IMR-90 (cell line): ENCODE measurements around the gene DEDD2. TPM values are rescaled to one million over a fixed set of nuclear protein-coding genes. Genes with fewer than 3 reads are reported as not detected.

Experiments used
- ATAC-seq: fragments of 200-7000 bp; cut with Tn5 transposase; 2 replicates; pipeline ENCODE4 v1.9.1; 2020; ENCODE audit warnings: low read depth, mild to moderate bottlenecking, moderate library complexity
- BruUV-seq: library from RNA; stranded (reverse); fragments of 400-500 nt; replicated peaks from 2 replicates; lab custom pipeline; 2021; lab: Mats Ljungman, UMichigan
- CTCF ChIA-PET: fragments of 300-600 bp; formaldehyde crosslinking; extraction: SDS; loops from one replicate; lab custom pipeline; 2021; ENCODE audit warnings: antibody characterized with exemption; lab: Yijun Ruan, JAX
- POLR2A ChIA-PET: fragments of 300-600 bp; sonication (Branson Sonifier 250); formaldehyde crosslinking; loops from one replicate; lab custom pipeline; 2022; ENCODE audit warnings: antibody characterized with exemption; ENCODE audit not compliant: unreplicated experiment; lab: Charles Lee
- DNase-seq: peaks from one replicate; pipeline ENCODE4 v3.0.0; 2013
- H2AFZ ChIP-seq: replicated peaks from 2 replicates; pipeline ENCODE3; 2013; ENCODE audit warnings: low read length, mild to moderate bottlenecking; ENCODE audit not compliant: poor library complexity
- H2AK5ac ChIP-seq: 2 replicates; pipeline ENCODE4 v1.6.1; 2013; ENCODE audit warnings: low read depth, low read length, inconsistent platforms
- H2AK9ac ChIP-seq: replicated peaks from 2 replicates; pipeline ENCODE3; 2013; ENCODE audit warnings: mild to moderate bottlenecking, low read depth, low read length, moderate library complexity; ENCODE audit not compliant: poor library complexity
- H2BK120ac ChIP-seq: 2 replicates; pipeline ENCODE4 v1.6.1; 2013; ENCODE audit warnings: low read depth, low read length, inconsistent platforms
- H2BK15ac ChIP-seq: 3 replicates; pipeline ENCODE4 v1.6.1; 2013; ENCODE audit warnings: low read depth, low read length, inconsistent platforms
- H2BK20ac ChIP-seq: 2 replicates; pipeline ENCODE4 v1.6.1; 2013; ENCODE audit warnings: low read depth, mild to moderate bottlenecking, inconsistent platforms, low read length, moderate library complexity
- H2BK5ac ChIP-seq: 2 replicates; pipeline ENCODE4 v1.6.1; 2013; ENCODE audit warnings: mild to moderate bottlenecking, low read depth, low read length, inconsistent platforms; ENCODE audit not compliant: poor library complexity, severe bottlenecking
- H3K14ac ChIP-seq: replicated peaks from 2 replicates; pipeline ENCODE4 v1.6.1; 2013; ENCODE audit warnings: low read depth, low read length, inconsistent platforms
- H3K18ac ChIP-seq: 2 replicates; pipeline ENCODE4 v1.6.1; 2013; ENCODE audit warnings: low read depth, low read length, control low read depth
- H3K23ac ChIP-seq: 2 replicates; pipeline ENCODE4 v1.6.1; 2013; ENCODE audit warnings: low read depth, low read length, inconsistent platforms
- H3K27ac ChIP-seq: 2 replicates; pipeline ENCODE4 v1.5.1; 2013; ENCODE audit warnings: mild to moderate bottlenecking, control low read depth, low read length; ENCODE audit not compliant: insufficient read depth
- H3K27me3 ChIP-seq: 2 replicates; pipeline ENCODE4 v1.6.1; 2013; ENCODE audit warnings: low read length; ENCODE audit not compliant: control insufficient read depth, insufficient read depth
- H3K36me3 ChIP-seq: 2 replicates; pipeline ENCODE4 v1.6.1; 2013; ENCODE audit warnings: low read length, mixed read lengths; ENCODE audit not compliant: control insufficient read depth, insufficient read depth
- H3K4ac ChIP-seq: 2 replicates; pipeline ENCODE4 v1.6.1; 2013; ENCODE audit warnings: low read depth, low read length, inconsistent platforms
- H3K4me1 ChIP-seq: 2 replicates; pipeline ENCODE4 v1.6.1; 2013; ENCODE audit warnings: low read length, mixed read lengths; ENCODE audit not compliant: control insufficient read depth, insufficient read depth
- H3K4me2 ChIP-seq: 2 replicates; pipeline ENCODE4 v1.6.1; 2013; ENCODE audit warnings: low read depth, mild to moderate bottlenecking, control low read depth, low read length, moderate library complexity
- H3K4me3 ChIP-seq: 2 replicates; pipeline ENCODE4 v1.5.1; 2013; ENCODE audit warnings: low read depth, mild to moderate bottlenecking, control low read depth, low read length, moderate library complexity; ENCODE audit not compliant: insufficient read depth
- H3K56ac ChIP-seq: 2 replicates; pipeline ENCODE4 v1.6.1; 2013; ENCODE audit warnings: low read length, inconsistent platforms; ENCODE audit not compliant: insufficient read depth; ENCODE audit errors: extremely low read depth
- H3K79me1 ChIP-seq, 2 experiments: 2 replicates each; pipeline ENCODE4 v1.6.1; 2013; ENCODE audit warnings: low read length in 2 of 2, inconsistent platforms in 1 of 2, low read depth in 1 of 2
- H3K9ac ChIP-seq: 2 replicates; pipeline ENCODE4 v1.6.1; 2013; ENCODE audit warnings: low read depth, low read length, control low read depth
- H3K9me1 ChIP-seq: 2 replicates; pipeline ENCODE4 v1.6.1; 2013; ENCODE audit warnings: low read length, inconsistent platforms; ENCODE audit not compliant: insufficient read depth
- H3K9me3 ChIP-seq: 2 replicates; pipeline ENCODE4 v1.6.1; 2013; ENCODE audit warnings: low read length; ENCODE audit not compliant: control insufficient read depth, insufficient read depth
- H4K20me1 ChIP-seq: 2 replicates; pipeline ENCODE4 v1.6.1; 2013; ENCODE audit warnings: low read length, inconsistent platforms; ENCODE audit not compliant: insufficient read depth
- H4K5ac ChIP-seq: 2 replicates; pipeline ENCODE4 v1.6.1; 2013; ENCODE audit warnings: mild to moderate bottlenecking, low read depth, low read length, control low read depth
- H4K8ac ChIP-seq, 2 experiments: 2 replicates each; pipeline ENCODE4 v1.6.1; 2013; ENCODE audit warnings: low read depth in 2 of 2, low read length in 2 of 2, control low read depth in 1 of 2, inconsistent platforms in 1 of 2
- H4K91ac ChIP-seq: 2 replicates; pipeline ENCODE4 v1.6.1; 2013; ENCODE audit warnings: low read depth, low read length, inconsistent platforms; ENCODE audit not compliant: insufficient read depth
- CHD1 ChIP-seq: IDR thresholded peaks from 2 replicates; pipeline ENCODE4 v1.6.1; 2012; ENCODE audit warnings: low read depth, low read length, improper control_type of control experiment
- MAZ ChIP-seq: IDR thresholded peaks from 2 replicates; pipeline ENCODE4 v1.6.1; 2012; ENCODE audit warnings: low read depth, mild to moderate bottlenecking, low read length, improper control_type of control experiment, moderate library complexity, borderline replicate concordance
- MXI1 ChIP-seq: IDR thresholded peaks from 2 replicates; pipeline ENCODE4 v1.6.1; 2012; ENCODE audit warnings: low read depth, mild to moderate bottlenecking, low read length, moderate library complexity, borderline replicate concordance
- NFE2L2 ChIP-seq: fragments of 150-350 bp; IDR thresholded peaks from 2 replicates; pipeline ENCODE4 v1.6.1; 2016; ENCODE audit warnings: low read depth, mild to moderate bottlenecking, low read length
- RAD21 ChIP-seq: IDR thresholded peaks from 2 replicates; pipeline ENCODE4 v1.6.1; 2012; ENCODE audit warnings: low read length, improper control_type of control experiment
- RFX5 ChIP-seq: IDR thresholded peaks from 2 replicates; pipeline ENCODE4 v1.8.0; 2012; ENCODE audit warnings: low read depth, mild to moderate bottlenecking, low read length, moderate library complexity
- SMC3 ChIP-seq: fragments of 150-350 bp; IDR thresholded peaks from 2 replicates; pipeline ENCODE4 v1.6.1; 2016; ENCODE audit warnings: low read depth, mild to moderate bottlenecking, antibody characterized with exemption, low read length, moderate library complexity
- WGBS, 2 experiments: methylation state at CpG; one replicate each; pipeline versions ENCODE4 v1.1.5 to v1.1.7; 2013; ENCODE audit warnings: missing lambda C conversion rate in 2 of 2; ENCODE audit not compliant: insufficient read length in 1 of 2; ENCODE audit errors: extremely low coverage in 2 of 2; 5-methylcytosine and 5-hydroxymethylcytosine counted together
- dilution Hi-C: fragments of 300-500 bp; cut with HindIII; formaldehyde crosslinking; loops from one replicate; pipeline ENCODE4 v1.14.3; 2018; ENCODE audit warnings: low sequenced_read_pairs; ENCODE audit not compliant: unreplicated experiment
- in situ Hi-C: fragments of 300-500 bp; cut with MboI; formaldehyde crosslinking; loops from 3 replicates; pipeline ENCODE4 v1.14.3; 2019; ENCODE audit warnings: low sequenced_read_pairs, inconsistent platforms, mixed read lengths
- intact Hi-C: fragments of 100-400 bp; cut with micrococcal nuclease; formaldehyde crosslinking; loops from 2 replicates; pipeline ENCODE4 v1.10.0; 2022
- polyA plus RNA-seq, 3 experiments: library from polyadenylated mRNA; depleted of rRNA; stranded (reverse); fragments of >200 nt; gene quantifications; 2 replicates each; pipeline ENCODE4 v1.2.3, GENCODE V29; 2012; ENCODE audit warnings: low replicate concordance in 1 of 3
- total RNA-seq: library from RNA; depleted of rRNA; stranded (reverse); fragments of >200 nt; gene quantifications from 2 replicates; pipeline ENCODE4 v1.2.3, GENCODE V29; 2012
- TF ChIP-seq, protein P1 (sequence below): conservative IDR thresholded peaks from 2 replicates; pipeline ENCODE4 v1.5.1; 2012; ENCODE audit warnings: mild to moderate bottlenecking, low read depth, low read length, improper control_type of control experiment
- TF ChIP-seq, protein P2 (sequence below): fragments of 150-350 bp; IDR thresholded peaks from 2 replicates; pipeline ENCODE4 v1.6.1; 2016; ENCODE audit warnings: low read depth, mild to moderate bottlenecking, low read length, moderate library complexity, borderline replicate concordance

The DEDD2 gene
- total and polyA plus RNA-seq, 2 of the 4 experiments (the other 2 are of a cell fraction): 8.2 to 21.0 TPM

- Histone ChIP-seq H2BK15ac (no peak overlapping the region), H3K27me3 (no peaks in the 10 kb centered on the region), H2AK9ac (peak overlapping the region; percentile 65), H3K4ac (no peak overlapping the region), H4K8ac (peak overlapping the region in 1 of 2 experiments; percentile 79; a peak in 1 of 4 replicates), H3K18ac (no peak overlapping the region), H4K91ac (0 out of 2 replicates have a peak overlapping the region, but pooled peaks have one; percentile 18), H3K79me1 (peaks cover 6 to 60% of the 10 kb centered on the region in 2 experiments; a peak in 3 of 4 replicates), H2BK20ac (no peak overlapping the region), H4K20me1 (peaks cover 54% of the 10 kb centered on the region), H3K9me1 (peaks cover 7% of the 10 kb centered on the region; the same call in 1 of the 2 replicates), H3K23ac (peak overlapping the region; percentile 93), H3K4me3 (no peak overlapping the region), H2BK120ac (no peak overlapping the region), H3K36me3 (peaks cover 15% of the 10 kb centered on the region), H3K9ac (no peak overlapping the region), H3K4me1 (peaks cover 25% of the 10 kb centered on the region), H3K4me2 (no peak overlapping the region), H3K9me3 (no peaks in the 10 kb centered on the region), H3K14ac (no peak overlapping the region), H2AK5ac (peak overlapping the region; percentile 84), H4K5ac (no peak overlapping the region), H3K56ac (no peak overlapping the region), H2AFZ (peak overlapping the region; percentile 43), H2BK5ac (no peak overlapping the region), H3K27ac (no peak overlapping the region; the same call in 1 of the 2 replicates)
- dilution Hi-C loops (no loop called here), intact Hi-C loops (no loop called here), in situ Hi-C loops (no loop called here)
- CTCF ChIA-PET: interaction anchor here (1.2 kb wide), 1 partner anchor 30 kb away, joined by 3 read pairs; no protein-coding TSS in a partner anchor
- POLR2A ChIA-PET: no interaction called here
- TF ChIP-seq, protein P1, sequence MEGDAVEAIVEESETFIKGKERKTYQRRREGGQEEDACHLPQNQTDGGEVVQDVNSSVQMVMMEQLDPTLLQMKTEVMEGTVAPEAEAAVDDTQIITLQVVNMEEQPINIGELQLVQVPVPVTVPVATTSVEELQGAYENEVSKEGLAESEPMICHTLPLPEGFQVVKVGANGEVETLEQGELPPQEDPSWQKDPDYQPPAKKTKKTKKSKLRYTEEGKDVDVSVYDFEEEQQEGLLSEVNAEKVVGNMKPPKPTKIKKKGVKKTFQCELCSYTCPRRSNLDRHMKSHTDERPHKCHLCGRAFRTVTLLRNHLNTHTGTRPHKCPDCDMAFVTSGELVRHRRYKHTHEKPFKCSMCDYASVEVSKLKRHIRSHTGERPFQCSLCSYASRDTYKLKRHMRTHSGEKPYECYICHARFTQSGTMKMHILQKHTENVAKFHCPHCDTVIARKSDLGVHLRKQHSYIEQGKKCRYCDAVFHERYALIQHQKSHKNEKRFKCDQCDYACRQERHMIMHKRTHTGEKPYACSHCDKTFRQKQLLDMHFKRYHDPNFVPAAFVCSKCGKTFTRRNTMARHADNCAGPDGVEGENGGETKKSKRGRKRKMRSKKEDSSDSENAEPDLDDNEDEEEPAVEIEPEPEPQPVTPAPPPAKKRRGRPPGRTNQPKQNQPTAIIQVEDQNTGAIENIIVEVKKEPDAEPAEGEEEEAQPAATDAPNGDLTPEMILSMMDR: no peak
- TF ChIP-seq, protein P2, sequence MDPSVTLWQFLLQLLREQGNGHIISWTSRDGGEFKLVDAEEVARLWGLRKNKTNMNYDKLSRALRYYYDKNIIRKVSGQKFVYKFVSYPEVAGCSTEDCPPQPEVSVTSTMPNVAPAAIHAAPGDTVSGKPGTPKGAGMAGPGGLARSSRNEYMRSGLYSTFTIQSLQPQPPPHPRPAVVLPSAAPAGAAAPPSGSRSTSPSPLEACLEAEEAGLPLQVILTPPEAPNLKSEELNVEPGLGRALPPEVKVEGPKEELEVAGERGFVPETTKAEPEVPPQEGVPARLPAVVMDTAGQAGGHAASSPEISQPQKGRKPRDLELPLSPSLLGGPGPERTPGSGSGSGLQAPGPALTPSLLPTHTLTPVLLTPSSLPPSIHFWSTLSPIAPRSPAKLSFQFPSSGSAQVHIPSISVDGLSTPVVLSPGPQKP: no peak
- TF ChIP-seq MXI1: no peak
- no peak for TF ChIP-seq SMC3
- TF ChIP-seq RFX5: no peak
- no peak for TF ChIP-seq MAZ
- no peak for TF ChIP-seq CHD1
- no peak for TF ChIP-seq NFE2L2
- no peak for TF ChIP-seq RAD21
- DNase-seq: no peak
- BruUV-seq: no TSS peak
- ATAC-seq: no peak
- no CpG with 5 or more reads among the region's 6 CpGs for WGBS, 2 experiments
Measured at GRCh38 chr19:42249769-42250168, 32.3 kb upstream of the DEDD2 start.
